LNCAP (cell line): ENCODE measurements around the gene CCL20.

ENCODE experiments used
- CTCF ChIP-seq: fragments of 450-650 bp; IDR thresholded peaks from 2 replicates; pipeline ENCODE4 v1.5.1; 2017; ENCODE audit warnings: mild to moderate bottlenecking

Gene CCL20

GRCh38 chr2:227808936-227809335 is 4.7 kb upstream of the CCL20 start:
- no peak for TF ChIP-seq CTCF

- TF ChIP-seq CTCF: no peak
Measured at GRCh38 chr2:227812001-227812400, 1.6 kb upstream of the CCL20 start.

DNA sequence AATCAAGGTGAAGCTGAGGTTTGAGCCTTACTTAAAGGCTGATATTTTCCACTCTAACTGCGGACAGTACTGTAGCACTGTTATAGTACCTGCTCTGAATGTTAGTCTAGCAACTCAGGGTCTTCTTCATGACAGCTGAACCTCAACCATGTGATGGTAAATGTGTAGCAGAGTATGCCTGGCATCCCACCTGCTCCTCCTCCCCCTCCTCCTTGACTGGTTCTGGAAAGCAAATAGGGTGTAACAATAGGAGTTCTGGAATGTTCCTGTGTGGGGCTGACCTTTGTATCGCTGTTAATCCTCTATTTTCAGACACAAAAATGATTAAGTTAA is 447 bp upstream of the CCL20 start:
- no peak for TF ChIP-seq CTCF

DNA sequence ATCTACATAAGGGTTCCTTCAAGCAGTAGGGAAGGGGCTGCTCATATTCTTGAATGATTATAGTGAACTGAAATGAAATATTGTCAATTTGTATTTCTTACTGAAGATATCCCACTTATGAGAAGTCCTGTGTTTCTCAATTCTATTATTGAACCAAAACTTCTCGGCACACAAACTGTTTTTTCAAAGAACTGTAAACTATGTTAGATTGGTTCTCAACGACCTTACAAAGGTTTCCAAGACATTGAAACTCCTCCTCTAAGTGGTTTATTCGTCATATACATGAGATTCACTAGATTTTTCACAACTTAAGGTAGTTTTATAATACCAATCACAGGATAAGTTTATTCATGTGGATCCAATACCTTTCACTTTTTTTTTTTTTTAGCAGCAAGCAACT is 1.4 kb downstream of the CCL20 start:
- no peak for TF ChIP-seq CTCF

DNA sequence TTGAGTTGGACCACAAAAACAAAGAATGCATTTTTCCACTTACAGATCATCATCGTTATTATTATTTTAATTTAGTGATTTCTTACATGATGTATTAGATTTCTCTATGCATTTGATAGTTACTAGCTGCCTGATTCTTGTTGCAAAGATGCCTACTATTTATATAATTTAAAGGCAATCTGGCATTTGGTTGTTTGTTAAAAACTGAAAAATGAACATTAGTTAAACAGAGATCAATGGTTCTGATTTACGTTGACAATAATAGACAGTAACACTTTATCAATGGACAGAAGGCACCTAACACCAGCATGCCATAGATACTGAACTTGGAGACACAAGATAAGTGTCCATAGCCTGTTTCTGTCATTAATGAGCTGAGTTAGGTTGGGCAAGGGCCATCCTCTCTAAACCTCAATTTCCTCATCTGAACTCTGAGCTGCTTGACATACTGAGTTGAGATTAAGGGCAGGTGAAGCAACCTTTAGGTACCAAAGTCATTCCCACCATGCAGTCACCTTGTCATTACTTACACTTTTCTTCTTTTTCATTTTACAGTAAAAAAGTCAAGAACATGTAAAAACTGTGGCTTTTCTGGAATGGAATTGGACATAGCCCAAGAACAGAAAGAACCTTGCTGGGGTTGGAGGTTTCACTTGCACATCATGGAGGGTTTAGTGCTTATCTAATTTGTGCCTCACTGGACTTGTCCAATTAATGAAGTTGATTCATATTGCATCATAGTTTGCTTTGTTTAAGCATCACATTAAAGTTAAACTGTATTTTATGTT is 3.1 kb downstream of the CCL20 start:
- TF ChIP-seq CTCF: no peak

DNA sequence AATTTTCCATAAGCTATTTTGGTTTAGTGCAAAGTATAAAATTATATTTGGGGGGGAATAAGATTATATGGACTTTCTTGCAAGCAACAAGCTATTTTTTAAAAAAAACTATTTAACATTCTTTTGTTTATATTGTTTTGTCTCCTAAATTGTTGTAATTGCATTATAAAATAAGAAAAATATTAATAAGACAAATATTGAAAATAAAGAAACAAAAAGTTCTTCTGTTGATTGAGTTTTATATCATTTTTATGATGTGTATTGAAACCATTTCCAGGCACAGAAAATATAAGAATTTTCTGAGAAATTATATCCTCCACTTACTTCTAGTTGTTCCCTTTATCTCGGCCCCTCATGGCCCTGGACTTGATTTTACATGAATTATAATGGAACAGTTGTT is 3.7 kb downstream of the CCL20 start:
- TF ChIP-seq CTCF: no peak

GRCh38 chr2:227817850-227818674 is 4.4 kb downstream of the CCL20 start:
- TF ChIP-seq CTCF: no peak
